ENCODE results near the gene HYKK. TPM values are rescaled to one million over a fixed set of nuclear protein-coding genes. Genes with fewer than 3 reads are reported as not detected.
A peak's percentile ranks its signal among the peaks of the same experiment; 100 is the strongest.

HYKK gene
- total and polyA plus RNA-seq, 2 of the 13 experiments (the other 11 are each of a cell fraction or from before 2014, with no cell fraction given), result 3.5 to 5.4 TPM

GRCh38 chr15:78506971-78507830 is at the start of gene HYKK (continued):
- TF ChIP-seq PBX3 (CRISPR knock-in tag; IDR thresholded peaks at IDR 0.05; ENCODE audit: borderline replicate concordance) (no peak), CBX1 (IDR thresholded peaks at IDR 0.05; ENCODE audit: low read depth) (no peak), FOXJ3 (CRISPR knock-in tag; IDR thresholded peaks at IDR 0.05; ENCODE audit: borderline replicate concordance) (no peak), ZNF205 (CRISPR knock-in tag; IDR thresholded peaks at IDR 0.05) (no peak), ZFP36L1 (CRISPR knock-in tag; IDR thresholded peaks at IDR 0.05) (0 out of 2 replicates have a peak, but pooled peaks have one; percentile 41), ZNF513 (CRISPR knock-in tag; conservative IDR thresholded peaks at IDR 0.05) (no peak), ZNF607 (CRISPR knock-in tag; IDR thresholded peaks at IDR 0.05; ENCODE audit: borderline replicate concordance) (peak; percentile 70), MBD4 (IDR thresholded peaks at IDR 0.05; ENCODE audit: borderline replicate concordance, low read length) (no peak), HMGXB3 (CRISPR knock-in tag; IDR thresholded peaks at IDR 0.05; ENCODE audit: borderline replicate concordance) (peak; percentile 26; the same call in 1 of the 2 replicates), IRF2 (CRISPR knock-in tag; IDR thresholded peaks at IDR 0.05) (no peak), CREB3 (CRISPR knock-in tag; IDR thresholded peaks at IDR 0.05) (no peak), FOSL1 (CRISPR knock-in tag; IDR thresholded peaks at IDR 0.05; ENCODE audit: borderline replicate concordance) (no peak), XRCC5 (optimal IDR thresholded peaks at IDR 0.05; ENCODE audit: low read length) (peak; percentile 17), ETV6 (CRISPR knock-in tag; conservative IDR thresholded peaks at IDR 0.05) (no peak), AGO1 (IDR thresholded peaks at IDR 0.05; ENCODE audit: low read depth, low read length, poor library complexity, severe bottlenecking) (peak; percentile 52), ZNF230 (CRISPR knock-in tag; IDR thresholded peaks at IDR 0.05) (no peak), ZSCAN25 (CRISPR knock-in tag; IDR thresholded peaks at IDR 0.05) (no peak), HIC2 (CRISPR knock-in tag; IDR thresholded peaks at IDR 0.05; ENCODE audit: low read depth) (no peak), TBX2 (CRISPR knock-in tag; IDR thresholded peaks at IDR 0.05; ENCODE audit: borderline replicate concordance) (peak; percentile 31; the same call in 1 of the 2 replicates)

Data from HepG2 (cell line).